WTC11 (cell line): Measurements from ENCODE around the gene AMBRA1. TPM values are rescaled to one million over a fixed set of nuclear protein-coding genes. Genes with fewer than 3 reads are reported as not detected.
"Not testable (repeated sequence)": the region's sequence is repeated elsewhere in the genome, so short reads cannot be mapped to it uniquely, and the experiment has no call there.

Experiments used
- ATAC-seq: fragments of 200-7000 bp; cut with Tn5 transposase; 2 replicates; pipeline ENCODE4 v1.10.0; 2021; ENCODE audit warnings: mild to moderate bottlenecking, moderate library complexity
- CTCF ChIA-PET: fragments of 300-600 bp; sonication (Branson Sonifier 250); formaldehyde crosslinking; loops from one replicate; lab custom pipeline; 2021; ENCODE audit warnings: antibody characterized with exemption; lab: Charles Lee
- POLR2A ChIA-PET: fragments of 350-600 bp; sonication (Branson Sonifier 250); formaldehyde crosslinking; loops from one replicate; lab custom pipeline; 2021; ENCODE audit warnings: antibody characterized with exemption; lab: Charles Lee
- DNase-seq: peaks from one replicate; pipeline ENCODE4 v3.0.0; 2021; ENCODE audit warnings: low spot score
- H3K27ac Mint-ChIP-seq: 2 replicates; pipeline ENCODE4 v1.8.0; 2021; ENCODE audit warnings: mixed read lengths
- H3K27me3 Mint-ChIP-seq: 2 replicates; pipeline ENCODE4 v1.8.0; 2021; ENCODE audit warnings: low read depth, mild to moderate bottlenecking, moderate library complexity, mixed read lengths
- H3K36me3 Mint-ChIP-seq: 2 replicates; pipeline ENCODE4 v1.8.0; 2021; ENCODE audit warnings: mixed read lengths
- H3K4me1 Mint-ChIP-seq: 2 replicates; pipeline ENCODE4 v1.8.0; 2022; ENCODE audit warnings: mixed read lengths
- H3K4me3 Mint-ChIP-seq: 2 replicates; pipeline ENCODE4 v1.8.0; 2021; ENCODE audit warnings: mild to moderate bottlenecking, moderate library complexity, mixed read lengths
- H3K9me3 Mint-ChIP-seq: 2 replicates; pipeline ENCODE4 v1.8.0; 2021; ENCODE audit warnings: mixed read lengths
- CREB1 ChIP-seq: sonication (generic); formaldehyde crosslinking; IDR thresholded peaks from 2 replicates; pipeline ENCODE4 v1.8.0; 2023; ENCODE audit warnings: mild to moderate bottlenecking, missing genetic modification reagents
- EMX1 ChIP-seq: fragments of 250-450 bp; sonication (Bioruptor Pico); IDR thresholded peaks from 2 replicates; pipeline ENCODE4 v1.8.0; 2021; ENCODE audit warnings: mild to moderate bottlenecking
- ETV6 ChIP-seq: sonication (generic); formaldehyde crosslinking; IDR thresholded peaks from 2 replicates; pipeline ENCODE4 v1.8.1; 2022; ENCODE audit warnings: mild to moderate bottlenecking, missing genetic modification reagents
- FOXP1 ChIP-seq: sonication (generic); formaldehyde crosslinking; IDR thresholded peaks from 2 replicates; pipeline ENCODE4 v1.8.0; 2022; ENCODE audit warnings: missing genetic modification reagents, mild to moderate bottlenecking, moderate library complexity, borderline replicate concordance
- GTF2I ChIP-seq: fragments of 250-450 bp; sonication (Bioruptor Pico); conservative IDR thresholded peaks from 2 replicates; pipeline ENCODE4 v1.4.0; 2021; ENCODE audit warnings: mild to moderate bottlenecking
- HMGA2 ChIP-seq: fragments of 250-450 bp; sonication (Bioruptor Pico); IDR thresholded peaks from 2 replicates; pipeline ENCODE4 v1.4.0; 2021; ENCODE audit warnings: mild to moderate bottlenecking, moderate library complexity
- KAT7 ChIP-seq: sonication (generic); formaldehyde crosslinking; IDR thresholded peaks from 2 replicates; pipeline ENCODE4 v1.8.1; 2023; ENCODE audit warnings: missing genetic modification reagents, mild to moderate bottlenecking, borderline replicate concordance
- RELA ChIP-seq: sonication (generic); formaldehyde crosslinking; IDR thresholded peaks from 2 replicates; pipeline ENCODE4 v1.8.1; 2022; ENCODE audit warnings: missing genetic modification reagents, mild to moderate bottlenecking, borderline replicate concordance
- SMAD3 ChIP-seq: sonication (generic); formaldehyde crosslinking; IDR thresholded peaks from 2 replicates; pipeline ENCODE4 v1.8.0; 2022; ENCODE audit warnings: missing genetic modification reagents, mild to moderate bottlenecking, borderline replicate concordance
- SP1 ChIP-seq: sonication (generic); formaldehyde crosslinking; conservative IDR thresholded peaks from 2 replicates; pipeline ENCODE4 v1.8.1; 2022; ENCODE audit warnings: missing genetic modification reagents
- ZNF423 ChIP-seq: fragments of 250-450 bp; sonication (Bioruptor Pico); IDR thresholded peaks from 2 replicates; pipeline ENCODE4 v2.1.2; 2022; ENCODE audit warnings: mild to moderate bottlenecking, moderate library complexity
- total RNA-seq: library from RNA; stranded (reverse); gene quantifications from 3 replicates; pipeline ENCODE4 v1.2.3, GENCODE V29; 2021
- TF ChIP-seq, protein P1 (sequence below): sonication (generic); formaldehyde crosslinking; IDR thresholded peaks from 2 replicates; pipeline ENCODE4 v1.8.0; 2022; ENCODE audit warnings: mild to moderate bottlenecking, missing genetic modification reagents
- TF ChIP-seq, protein P2 (sequence below): fragments of 250-450 bp; sonication (Bioruptor Pico); IDR thresholded peaks from 2 replicates; pipeline ENCODE4 v1.9.0; 2021; ENCODE audit warnings: mild to moderate bottlenecking, borderline replicate concordance
- TF ChIP-seq, protein P3 (sequence below): fragments of 250-450 bp; sonication (Bioruptor Pico); IDR thresholded peaks from 2 replicates; pipeline ENCODE4 v2.1.2; 2022; ENCODE audit warnings: mild to moderate bottlenecking, moderate library complexity

The AMBRA1 gene
- total RNA-seq, 1 experiment from 2014 or later, result 35.0 TPM

DNA sequence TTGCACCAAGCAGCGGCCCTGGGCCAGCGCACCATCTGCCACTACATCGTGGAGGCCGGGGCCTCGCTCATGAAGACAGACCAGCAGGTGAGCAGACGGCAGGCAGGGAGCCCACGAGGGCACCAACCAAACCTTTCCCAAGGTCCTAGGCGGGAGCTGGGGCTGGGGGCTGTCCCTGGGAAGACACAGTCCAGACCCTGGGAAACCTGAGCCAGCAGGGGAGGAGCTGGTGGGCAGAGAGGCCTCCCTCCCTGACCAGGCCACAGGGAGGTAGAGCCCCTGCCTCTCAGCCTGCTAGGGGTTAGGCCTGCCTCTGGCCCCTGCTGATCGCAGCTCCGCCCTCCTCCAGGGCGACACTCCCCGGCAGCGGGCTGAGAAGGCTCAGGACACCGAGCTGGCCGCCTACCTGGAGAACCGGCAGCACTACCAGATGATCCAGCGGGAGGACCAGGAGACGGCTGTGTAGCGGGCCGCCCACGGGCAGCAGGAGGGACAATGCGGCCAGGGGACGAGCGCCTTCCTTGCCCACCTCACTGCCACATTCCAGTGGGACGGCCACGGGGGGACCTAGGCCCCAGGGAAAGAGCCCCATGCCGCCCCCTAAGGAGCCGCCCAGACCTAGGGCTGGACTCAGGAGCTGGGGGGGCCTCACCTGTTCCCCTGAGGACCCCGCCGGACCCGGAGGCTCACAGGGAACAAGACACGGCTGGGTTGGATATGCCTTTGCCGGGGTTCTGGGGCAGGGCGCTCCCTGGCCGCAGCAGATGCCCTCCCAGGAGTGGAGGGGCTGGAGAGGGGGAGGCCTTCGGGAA lies 214.1 kb downstream of the AMBRA1 start:
- DNase-seq (peak; percentile 75), ATAC-seq (peak; percentile 44)
- peak overlapping the region; percentile 57; the same call in 1 of the 2 replicates for H3K27ac Mint-ChIP-seq
- CTCF ChIA-PET, result interaction anchor here (0.8 to 5.2 kb wide), 7 partner anchors 9 to 140 kb away, joined by 3 to 51 read pairs (median 4); no protein-coding TSS in a partner anchor
- not testable (repeated sequence) for H3K9me3 Mint-ChIP-seq, H3K27me3 Mint-ChIP-seq
- peaks cover 23% of the 10 kb centered on the region for H3K36me3 Mint-ChIP-seq
- POLR2A ChIA-PET, result interaction anchor here (1.3 to 1.5 kb wide), 4 partner anchors 10 to 136 kb away, joined by 5 to 7 read pairs (median 6); no protein-coding TSS in a partner anchor
- TF ChIP-seq, protein P1, sequence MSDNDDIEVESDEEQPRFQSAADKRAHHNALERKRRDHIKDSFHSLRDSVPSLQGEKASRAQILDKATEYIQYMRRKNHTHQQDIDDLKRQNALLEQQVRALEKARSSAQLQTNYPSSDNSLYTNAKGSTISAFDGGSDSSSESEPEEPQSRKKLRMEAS (CRISPR knock-in tag), result peak; percentile 54
- 0 out of 2 replicates have a peak, but pooled peaks have one; percentile 77 for TF ChIP-seq RELA (CRISPR knock-in tag)
- TF ChIP-seq ETV6 (CRISPR knock-in tag), result 0 out of 2 replicates have a peak, but pooled peaks have one; percentile 20
- TF ChIP-seq ZNF423 (CRISPR knock-in tag), result peak; percentile 92
- H3K4me1 Mint-ChIP-seq, result peaks cover 21% of the 10 kb centered on the region
- H3K4me3 Mint-ChIP-seq, result peak overlapping the region; percentile 64

DNA sequence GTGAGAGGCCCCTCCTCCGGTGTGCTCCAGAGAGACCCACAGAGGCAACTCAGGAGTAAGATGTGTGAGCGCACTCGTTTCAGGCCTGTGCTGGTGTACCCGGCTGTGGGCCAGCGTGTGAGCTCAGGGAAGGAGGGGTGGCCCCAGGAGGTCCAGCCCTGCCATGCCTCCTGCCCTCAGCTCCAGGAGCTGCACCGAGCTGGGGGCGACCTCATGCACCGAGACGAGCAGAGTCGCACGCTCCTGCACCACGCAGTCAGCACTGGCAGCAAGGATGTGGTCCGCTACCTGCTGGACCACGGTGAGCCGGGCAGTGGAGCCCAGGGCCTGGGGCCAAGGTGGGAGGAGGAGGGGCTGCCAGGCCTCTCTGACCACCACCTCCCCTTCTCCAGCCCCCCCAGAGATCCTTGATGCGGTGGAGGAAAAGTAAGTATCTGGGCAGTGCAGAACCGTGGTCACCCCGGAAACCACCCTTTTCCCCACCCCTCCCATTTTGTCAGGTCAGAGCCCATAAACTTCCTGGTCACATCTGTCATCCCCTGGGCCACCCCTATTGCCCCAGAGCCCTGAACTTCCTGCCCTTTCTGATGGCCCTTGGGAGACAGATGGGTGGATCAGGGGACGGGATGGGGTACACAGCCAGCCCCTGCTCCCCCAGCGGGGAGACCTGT lies 214.9 kb downstream of the AMBRA1 start:
- peak overlapping the region; percentile 57; the same call in 1 of the 2 replicates for H3K27ac Mint-ChIP-seq
- POLR2A ChIA-PET, result interaction anchor here (1.3 to 1.5 kb wide), 4 partner anchors 11 to 135 kb away, joined by 5 to 7 read pairs (median 6); no protein-coding TSS in a partner anchor

DNA sequence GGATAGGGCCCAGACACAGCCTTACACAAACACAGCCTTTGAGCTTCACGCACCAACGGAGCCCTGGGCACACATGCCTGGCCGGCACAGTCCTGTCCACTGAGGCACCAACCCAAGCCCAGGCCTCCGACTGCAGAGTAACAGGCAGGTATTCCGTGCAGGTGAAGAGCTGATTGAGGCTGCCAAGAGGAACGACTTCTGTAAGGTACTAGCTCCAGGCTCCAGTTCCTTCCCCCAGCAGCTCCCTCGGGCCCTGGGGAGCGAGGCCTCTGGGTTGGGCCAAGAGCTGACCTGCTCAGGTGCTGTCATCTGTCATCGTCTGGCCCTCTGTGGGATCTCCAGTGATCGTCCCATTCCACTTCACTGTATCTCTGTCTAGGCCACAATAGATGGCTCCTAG lies 215.5 kb downstream of the AMBRA1 start:
- Mint-ChIP-seq H3K27me3 (no peaks in the 10 kb centered on the region), H3K36me3 (peaks cover 29% of the 10 kb centered on the region), H3K27ac (no peak overlapping the region), H3K9me3 (no peaks in the 10 kb centered on the region), H3K4me3 (no peak overlapping the region), H3K4me1 (peaks cover 14% of the 10 kb centered on the region)
- ChIA-PET CTCF (interaction anchor here (0.9 to 5.2 kb wide), 10 partner anchors 10 to 151 kb away, joined by 3 to 51 read pairs (median 4); no protein-coding TSS in a partner anchor), POLR2A (interaction anchor here (0.7 kb wide), 1 partner anchor 22 kb away, joined by 3 read pairs; no protein-coding TSS in a partner anchor)
- TF ChIP-seq GTF2I (CRISPR knock-in tag), result no peak
- ATAC-seq (no peak), DNase-seq (no peak)

More for the DNA sequence above, 214.9 kb downstream of the AMBRA1 start:
- no peak for TF ChIP-seq CREB1 (CRISPR knock-in tag)
- TF ChIP-seq SP1 (CRISPR knock-in tag), result 0 out of 2 replicates have a peak, but pooled peaks have one; percentile 0
- TF ChIP-seq KAT7 (CRISPR knock-in tag), result no peak
- TF ChIP-seq FOXP1 (CRISPR knock-in tag), result 0 out of 2 replicates have a peak, but pooled peaks have one; percentile 16
- TF ChIP-seq, protein P2, sequence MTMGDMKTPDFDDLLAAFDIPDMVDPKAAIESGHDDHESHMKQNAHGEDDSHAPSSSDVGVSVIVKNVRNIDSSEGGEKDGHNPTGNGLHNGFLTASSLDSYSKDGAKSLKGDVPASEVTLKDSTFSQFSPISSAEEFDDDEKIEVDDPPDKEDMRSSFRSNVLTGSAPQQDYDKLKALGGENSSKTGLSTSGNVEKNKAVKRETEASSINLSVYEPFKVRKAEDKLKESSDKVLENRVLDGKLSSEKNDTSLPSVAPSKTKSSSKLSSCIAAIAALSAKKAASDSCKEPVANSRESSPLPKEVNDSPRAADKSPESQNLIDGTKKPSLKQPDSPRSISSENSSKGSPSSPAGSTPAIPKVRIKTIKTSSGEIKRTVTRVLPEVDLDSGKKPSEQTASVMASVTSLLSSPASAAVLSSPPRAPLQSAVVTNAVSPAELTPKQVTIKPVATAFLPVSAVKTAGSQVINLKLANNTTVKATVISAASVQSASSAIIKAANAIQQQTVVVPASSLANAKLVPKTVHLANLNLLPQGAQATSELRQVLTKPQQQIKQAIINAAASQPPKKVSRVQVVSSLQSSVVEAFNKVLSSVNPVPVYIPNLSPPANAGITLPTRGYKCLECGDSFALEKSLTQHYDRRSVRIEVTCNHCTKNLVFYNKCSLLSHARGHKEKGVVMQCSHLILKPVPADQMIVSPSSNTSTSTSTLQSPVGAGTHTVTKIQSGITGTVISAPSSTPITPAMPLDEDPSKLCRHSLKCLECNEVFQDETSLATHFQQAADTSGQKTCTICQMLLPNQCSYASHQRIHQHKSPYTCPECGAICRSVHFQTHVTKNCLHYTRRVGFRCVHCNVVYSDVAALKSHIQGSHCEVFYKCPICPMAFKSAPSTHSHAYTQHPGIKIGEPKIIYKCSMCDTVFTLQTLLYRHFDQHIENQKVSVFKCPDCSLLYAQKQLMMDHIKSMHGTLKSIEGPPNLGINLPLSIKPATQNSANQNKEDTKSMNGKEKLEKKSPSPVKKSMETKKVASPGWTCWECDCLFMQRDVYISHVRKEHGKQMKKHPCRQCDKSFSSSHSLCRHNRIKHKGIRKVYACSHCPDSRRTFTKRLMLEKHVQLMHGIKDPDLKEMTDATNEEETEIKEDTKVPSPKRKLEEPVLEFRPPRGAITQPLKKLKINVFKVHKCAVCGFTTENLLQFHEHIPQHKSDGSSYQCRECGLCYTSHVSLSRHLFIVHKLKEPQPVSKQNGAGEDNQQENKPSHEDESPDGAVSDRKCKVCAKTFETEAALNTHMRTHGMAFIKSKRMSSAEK (CRISPR knock-in tag), result no peak
- TF ChIP-seq EMX1, result no peak
- no peak for TF ChIP-seq SMAD3 (CRISPR knock-in tag)
- TF ChIP-seq HMGA2, result no peak
- TF ChIP-seq, protein P3, sequence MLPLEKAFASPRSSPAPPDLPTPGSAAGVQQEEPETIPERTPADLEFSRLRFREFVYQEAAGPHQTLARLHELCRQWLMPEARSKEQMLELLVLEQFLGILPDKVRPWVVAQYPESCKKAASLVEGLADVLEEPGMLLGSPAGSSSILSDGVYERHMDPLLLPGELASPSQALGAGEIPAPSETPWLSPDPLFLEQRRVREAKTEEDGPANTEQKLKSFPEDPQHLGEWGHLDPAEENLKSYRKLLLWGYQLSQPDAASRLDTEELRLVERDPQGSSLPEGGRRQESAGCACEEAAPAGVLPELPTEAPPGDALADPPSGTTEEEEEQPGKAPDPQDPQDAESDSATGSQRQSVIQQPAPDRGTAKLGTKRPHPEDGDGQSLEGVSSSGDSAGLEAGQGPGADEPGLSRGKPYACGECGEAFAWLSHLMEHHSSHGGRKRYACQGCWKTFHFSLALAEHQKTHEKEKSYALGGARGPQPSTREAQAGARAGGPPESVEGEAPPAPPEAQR, result no peak
- CTCF ChIA-PET, result interaction anchor here (0.8 to 5.2 kb wide), 10 partner anchors 10 to 151 kb away, joined by 3 to 51 read pairs (median 4); no protein-coding TSS in a partner anchor
- Mint-ChIP-seq H3K36me3 (peaks cover 26% of the 10 kb centered on the region), H3K4me1 (peaks cover 20% of the 10 kb centered on the region), H3K9me3 (no peaks in the 10 kb centered on the region), H3K27me3 (no peaks in the 10 kb centered on the region), H3K4me3 (peak overlapping the region; percentile 64)
- DNase-seq (no peak), ATAC-seq (no peak)
